ENCODE data around the gene ASB8.

The ASB8 gene, protein sequence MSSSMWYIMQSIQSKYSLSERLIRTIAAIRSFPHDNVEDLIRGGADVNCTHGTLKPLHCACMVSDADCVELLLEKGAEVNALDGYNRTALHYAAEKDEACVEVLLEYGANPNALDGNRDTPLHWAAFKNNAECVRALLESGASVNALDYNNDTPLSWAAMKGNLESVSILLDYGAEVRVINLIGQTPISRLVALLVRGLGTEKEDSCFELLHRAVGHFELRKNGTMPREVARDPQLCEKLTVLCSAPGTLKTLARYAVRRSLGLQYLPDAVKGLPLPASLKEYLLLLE

GRCh38 chr12:48157018-48157888 is at the start of gene ASB8:
TSS of gene ASB8 (minus strand) at chr12:48157515. CDS start at chr12:48153496, 4,019 bp downstream.
- DNase-seq, result peak; percentile 91

DNA sequence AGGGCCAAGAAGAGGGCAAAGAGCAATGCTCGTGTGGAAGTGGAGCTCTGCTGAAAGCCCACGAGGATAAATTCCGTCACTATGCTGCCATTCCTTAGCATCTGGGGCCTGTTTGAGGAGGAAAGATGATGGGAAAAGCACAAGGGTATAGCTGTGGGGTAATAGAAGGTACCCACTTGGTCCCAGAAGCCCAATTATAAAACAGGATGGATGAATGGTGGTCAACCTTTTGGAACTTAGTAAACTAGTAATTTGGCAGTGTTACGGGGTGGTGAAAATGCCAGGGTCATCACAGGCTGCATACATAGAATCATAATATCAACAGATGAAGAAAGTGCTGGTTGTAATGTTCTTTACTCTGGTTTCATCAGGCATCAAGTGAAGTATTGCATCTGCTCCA is 45.9 kb upstream of the ASB8 start, which contains the start of gene OR10AD1:
OR10AD1 (minus strand) TSS at position 101 of the 400 bp plus-strand sequence; CDS start at position 101, 0 bp downstream.
- no peak for DNase-seq

- DNase-seq, result no peak
Observed at GRCh38 chr12:48202766-48203165, 45.5 kb upstream of the ASB8 start.

DNA sequence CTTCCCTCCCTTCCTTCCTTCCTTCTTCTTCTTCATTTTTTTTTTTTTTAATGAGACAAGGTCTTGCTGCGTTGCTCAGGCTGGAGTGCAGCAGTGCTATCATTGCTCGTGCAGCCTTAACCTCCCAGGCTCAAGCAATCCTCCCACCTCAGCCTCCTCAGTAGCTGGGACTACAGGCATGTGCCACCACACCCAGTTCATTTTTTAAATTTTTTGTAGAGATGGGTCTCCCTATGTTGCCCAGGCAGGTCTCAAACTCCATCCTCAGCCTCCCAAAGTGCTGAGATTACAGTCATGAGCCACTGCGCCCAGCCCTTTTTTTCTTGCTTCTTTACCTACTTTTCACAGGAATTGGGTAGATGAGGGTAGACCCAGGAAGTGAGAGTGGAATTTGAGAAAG is 44.2 kb upstream of the ASB8 start:
- no peak for DNase-seq

DNA sequence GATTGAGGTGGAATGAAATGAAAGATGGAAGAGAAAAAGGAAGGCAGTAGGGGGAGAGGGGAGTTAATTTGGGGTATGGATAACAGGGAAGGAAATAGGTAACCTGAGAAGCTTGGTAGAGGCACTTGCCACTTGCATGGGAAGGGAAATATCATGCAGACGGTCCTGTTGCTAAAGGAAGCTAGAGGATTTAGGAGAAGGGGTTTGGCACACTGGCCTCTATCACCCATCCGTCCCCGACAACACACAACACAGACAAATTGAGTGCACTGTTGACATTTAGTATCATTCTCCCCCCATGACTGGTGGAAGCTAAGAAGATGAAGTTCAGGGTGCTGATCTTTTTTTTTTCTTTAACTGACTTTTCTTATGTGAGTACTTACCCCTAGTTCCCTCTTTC is 43.8 kb upstream of the ASB8 start:
- DNase-seq, result no peak

GRCh38 chr12:48199774-48200221 is 42.5 kb upstream of the ASB8 start:
- DNase-seq, result no peak

DNA sequence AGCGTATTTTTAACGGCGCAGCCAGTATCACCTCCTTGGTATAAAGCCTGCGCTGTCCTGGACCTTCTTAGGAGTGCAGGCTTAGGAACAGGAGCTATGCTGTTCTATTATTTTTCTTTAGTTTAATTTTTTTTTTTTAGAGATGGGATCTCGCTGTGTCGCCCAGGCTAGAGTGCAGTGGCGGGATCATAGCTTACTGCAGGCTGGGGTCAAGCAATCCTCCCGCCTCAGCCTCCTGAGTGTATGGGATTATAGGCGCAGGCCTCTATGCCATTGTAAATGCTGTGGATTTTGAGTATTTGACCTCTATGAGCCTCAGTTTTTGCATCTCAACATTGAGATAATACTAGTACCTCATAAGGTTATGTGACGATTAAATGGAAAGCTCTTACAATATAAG is 41.7 kb upstream of the ASB8 start:
- no peak for DNase-seq

DNA sequence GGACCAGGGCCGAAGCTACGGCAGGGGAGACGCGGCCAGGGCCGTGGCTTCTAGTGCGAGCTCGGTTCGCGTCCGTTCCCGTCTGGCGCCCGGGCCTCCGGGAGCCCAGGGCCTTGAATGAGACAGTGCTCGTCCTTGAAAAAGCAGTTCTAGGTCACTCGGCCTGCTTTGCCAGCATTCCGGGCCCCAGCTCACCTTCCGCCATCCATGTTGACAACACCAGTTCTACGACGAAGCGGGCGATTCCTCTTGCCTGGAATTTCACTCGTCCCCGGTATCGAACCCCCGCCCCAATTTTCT is 41.3 kb upstream of the ASB8 start:
- no peak for DNase-seq

- peak; percentile 66 for DNase-seq
Observed at GRCh38 chr12:48197971-48198671, 40.8 kb upstream of the ASB8 start.

DNA sequence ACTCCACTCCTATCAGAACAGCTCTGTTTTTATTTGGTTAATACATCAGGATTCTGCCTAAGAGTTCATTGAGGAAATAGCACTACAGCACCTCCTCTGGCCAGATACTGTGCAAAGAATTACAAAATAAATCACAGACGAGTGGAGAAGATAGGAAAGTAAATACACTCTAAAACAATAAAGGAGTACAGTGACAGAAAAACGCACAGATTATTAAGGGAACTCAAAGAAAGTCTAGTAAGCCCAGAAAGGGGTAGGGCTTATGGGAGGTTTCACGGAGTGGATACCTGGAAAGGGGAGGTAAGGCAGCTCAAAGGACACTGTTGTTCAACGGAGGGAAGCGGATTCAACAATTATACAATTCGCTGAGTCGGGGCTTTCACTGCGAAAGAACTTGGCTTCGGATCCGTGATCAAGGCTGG is 40.2 kb upstream of the ASB8 start:
- DNase-seq, result no peak

DNA sequence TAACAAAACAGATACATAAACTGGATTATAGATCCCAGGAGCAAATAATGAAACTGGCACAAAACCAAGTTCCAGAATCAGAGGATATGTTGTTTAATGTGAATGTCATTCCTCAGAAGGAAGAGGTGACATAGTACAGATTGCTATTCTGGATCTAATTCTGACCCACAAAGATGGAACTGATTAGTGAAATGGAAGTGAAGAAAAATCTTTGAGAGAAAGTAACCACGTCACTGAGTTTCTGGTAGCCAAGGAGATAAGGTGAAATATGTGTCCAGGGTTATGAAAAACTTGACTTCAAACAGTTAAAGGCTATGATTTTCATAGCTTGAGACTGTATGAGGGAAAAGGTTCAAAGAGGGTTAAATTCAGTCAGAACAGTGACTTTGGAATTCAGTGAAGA is 37.5 kb upstream of the ASB8 start:
- no peak for DNase-seq

DNA sequence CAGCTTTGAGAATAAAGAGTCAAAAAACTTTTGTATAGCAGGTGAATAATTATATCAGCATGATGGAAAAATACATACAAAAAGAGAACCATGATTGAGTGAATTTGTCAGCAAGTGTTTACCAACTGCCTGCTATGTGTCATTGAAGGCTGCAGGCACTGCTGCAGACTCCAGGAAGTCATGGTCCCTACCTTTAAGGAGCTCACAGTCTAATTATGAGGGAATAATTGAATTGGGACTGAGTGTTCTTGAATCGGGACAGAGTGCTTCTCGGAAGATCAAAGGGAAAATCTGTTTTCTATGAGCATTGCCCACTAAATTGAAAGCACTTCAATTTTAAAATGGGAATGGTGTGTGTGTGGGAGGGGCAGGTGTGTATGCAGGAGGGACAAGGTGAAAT is 36.3 kb upstream of the ASB8 start:
- no peak for DNase-seq

DNA sequence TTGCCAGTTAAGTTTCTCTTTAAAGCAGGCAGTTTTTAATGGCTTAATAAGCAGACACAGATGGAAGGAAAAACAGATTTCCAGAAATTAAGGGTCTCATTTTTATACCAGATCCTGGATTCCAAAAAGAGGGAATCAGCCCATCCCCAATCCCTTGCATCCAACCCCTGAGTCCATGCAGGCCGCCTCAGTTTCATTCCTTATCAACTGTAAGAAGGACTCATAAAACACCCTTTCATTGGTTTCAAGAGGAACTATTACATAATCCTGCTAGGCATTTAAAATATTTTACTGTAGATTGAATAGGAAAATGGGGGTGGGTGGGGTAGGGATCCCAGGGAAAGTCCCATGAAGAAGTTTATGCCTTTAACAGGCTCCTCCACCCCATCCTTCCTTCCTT is 35.5 kb upstream of the ASB8 start:
- DNase-seq, result no peak

DNA sequence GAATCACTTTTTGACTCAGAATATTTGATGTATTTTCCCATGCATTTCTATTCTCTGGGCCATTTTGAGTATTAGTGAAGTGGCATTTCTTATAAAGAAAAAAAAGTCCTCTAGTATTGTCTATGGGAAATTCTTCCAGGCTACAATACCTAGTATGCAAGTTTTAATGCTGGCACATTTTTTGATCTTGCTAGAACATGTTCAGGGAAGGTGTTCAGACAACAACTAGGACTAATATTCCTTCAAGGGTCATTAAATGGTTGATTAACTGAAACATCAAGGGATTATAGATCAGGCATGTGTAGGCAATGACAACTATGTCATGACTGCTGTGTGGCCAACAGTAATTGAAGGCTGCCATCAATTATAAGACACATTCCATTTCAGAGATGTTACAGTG is 33.8 kb upstream of the ASB8 start:
- DNase-seq, result no peak

DNA sequence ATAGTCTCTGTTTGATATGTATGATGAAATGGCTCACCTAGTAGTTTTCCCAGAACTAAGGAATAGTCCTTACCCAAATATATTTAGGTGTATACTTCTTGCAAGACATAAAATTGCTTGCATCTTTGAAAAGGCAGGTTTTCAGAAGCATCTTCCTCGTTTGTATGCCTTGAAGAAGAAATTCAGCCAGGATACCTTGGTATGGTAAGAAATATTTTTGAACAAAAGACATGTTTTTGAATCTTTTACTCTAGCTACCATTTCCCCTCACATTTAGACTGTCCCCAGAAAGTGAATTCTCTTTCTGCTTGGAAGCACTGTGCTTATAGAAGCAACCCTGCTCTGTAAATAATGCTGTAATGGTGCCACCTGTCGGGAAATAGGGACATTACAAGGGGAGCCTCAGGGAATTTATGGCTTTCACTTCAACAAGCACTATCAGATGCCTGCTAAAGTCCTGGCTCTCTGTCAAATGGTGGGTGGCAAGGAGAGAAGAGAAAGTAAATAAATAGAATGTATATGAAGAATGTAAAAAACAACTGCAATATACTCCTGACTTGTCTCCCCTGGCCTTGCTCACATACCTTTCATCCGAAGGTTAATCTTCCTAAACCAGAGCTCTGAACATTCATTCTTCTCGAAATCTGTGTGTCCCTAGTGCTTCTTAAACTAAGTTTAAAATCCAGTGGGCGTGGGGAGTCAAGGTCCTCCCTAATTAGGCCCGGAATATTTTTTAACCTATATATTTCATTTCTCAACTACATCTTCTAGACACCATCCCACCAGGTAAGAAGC is 32.2 kb upstream of the ASB8 start:
- no peak for DNase-seq

- DNase-seq, result no peak
Observed at GRCh38 chr12:48187916-48188695, 30.8 kb upstream of the ASB8 start.

DNA sequence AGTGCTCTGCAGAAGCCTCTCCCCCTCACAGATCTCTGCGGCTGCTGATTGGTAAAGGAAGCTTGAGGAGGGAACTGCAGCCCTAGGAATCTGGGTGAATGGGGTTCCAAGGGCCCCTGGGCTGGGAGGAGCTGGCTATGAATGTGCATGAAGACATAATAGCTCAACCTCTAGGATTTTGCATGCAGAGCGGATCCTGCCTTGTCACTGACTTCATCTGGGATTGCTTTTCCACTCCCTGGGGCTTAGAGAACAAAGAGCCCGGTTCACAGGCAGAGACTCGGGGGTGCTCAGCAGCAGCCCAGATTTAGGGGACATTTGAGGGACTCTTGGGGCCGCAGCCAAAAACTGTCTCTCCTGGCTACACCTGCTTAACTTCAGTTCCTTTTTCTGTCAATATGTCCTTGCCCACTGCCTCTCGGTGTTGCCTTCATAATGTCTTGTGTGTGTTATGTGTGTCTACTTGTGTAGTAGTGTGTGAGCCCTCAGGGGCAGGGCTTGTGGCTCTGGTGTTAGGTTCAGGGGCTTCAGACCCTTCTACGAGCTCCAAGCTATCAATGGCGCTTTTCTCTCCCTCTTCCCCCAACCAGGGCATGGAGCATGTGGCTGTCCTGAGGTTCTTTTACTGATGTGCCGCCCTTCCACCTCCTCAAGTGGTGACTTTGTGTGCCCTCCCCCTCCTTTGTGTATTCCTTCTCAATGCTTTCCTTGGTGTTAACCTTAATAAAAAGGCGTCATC is 28.0 kb upstream of the ASB8 start:
- no peak for DNase-seq

DNA sequence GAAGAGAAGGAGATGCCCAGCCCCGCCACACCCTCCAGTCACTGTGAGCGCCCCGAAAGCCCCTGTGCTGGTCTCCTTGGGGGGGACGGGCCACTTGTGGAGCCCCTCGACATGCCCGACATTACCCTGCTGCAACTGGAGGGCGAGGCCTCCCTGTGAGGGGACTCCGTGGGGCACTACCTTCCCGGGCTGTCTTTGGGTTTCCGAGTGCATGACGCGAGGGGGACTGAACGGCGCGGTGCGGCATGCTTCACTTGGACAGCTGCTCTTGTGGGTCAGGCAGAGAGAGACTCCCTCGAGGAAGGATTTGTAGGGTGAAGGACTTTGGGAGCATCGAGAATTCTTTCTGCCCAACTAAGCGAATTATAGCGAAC is 27.2 kb upstream of the ASB8 start:
- no peak for DNase-seq

- DNase-seq, result no peak
Observed at GRCh38 chr12:48183876-48184548, 26.7 kb upstream of the ASB8 start.

DNA sequence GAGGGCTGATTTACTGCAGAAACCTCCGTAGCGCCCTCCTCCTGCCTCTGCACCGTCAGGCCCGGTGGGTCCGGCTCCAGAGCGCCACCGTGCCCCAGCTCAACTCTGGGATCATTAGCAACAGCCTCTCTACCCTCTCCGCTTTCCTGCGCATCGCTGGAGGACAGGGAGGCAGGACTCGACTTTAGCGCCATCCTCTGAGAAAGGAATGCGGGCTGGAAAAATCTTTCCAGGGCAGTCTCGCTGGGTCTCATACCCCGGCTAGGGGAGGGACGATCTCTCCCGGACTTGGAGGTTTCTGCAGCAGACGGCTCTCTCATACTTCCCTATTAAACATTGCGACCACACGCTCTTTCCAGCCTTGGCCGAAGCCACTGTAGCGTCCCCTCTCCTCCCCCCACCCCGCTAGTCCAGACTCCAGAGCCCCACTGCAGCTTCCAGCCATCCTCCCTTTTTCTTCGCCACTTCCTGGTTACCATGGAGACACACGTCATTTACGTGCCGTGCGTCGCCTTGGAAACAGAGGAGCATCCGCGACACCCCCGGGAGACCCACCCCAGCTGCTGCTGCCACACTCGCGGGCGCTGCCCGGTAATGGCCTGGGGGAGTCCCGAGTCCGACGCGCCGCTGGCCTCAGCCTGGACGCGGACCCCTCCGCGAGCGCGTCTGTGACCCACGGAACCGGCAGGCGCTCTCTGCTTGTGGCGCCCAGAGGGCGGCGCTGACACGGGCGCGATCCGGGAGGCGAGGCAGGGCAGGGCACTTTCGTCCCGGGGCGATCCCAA is 26.0 kb upstream of the ASB8 start, which contains the start of gene CCDC184:
CCDC184 (plus strand) TSS at position 554 of the 785 bp plus-strand sequence. CDS start 479 bp downstream, outside the sequence.
- DNase-seq, result peak; percentile 66
